ENCODE data around the gene CD63.

CD63 gene

GRCh38 chr12:55704824-55705718, 23.7 kb downstream of the CD63 start:
- no peak for DNase-seq

- no peak for DNase-seq
Measured at GRCh38 chr12:55703901-55704761, 24.7 kb downstream of the CD63 start.

DNA sequence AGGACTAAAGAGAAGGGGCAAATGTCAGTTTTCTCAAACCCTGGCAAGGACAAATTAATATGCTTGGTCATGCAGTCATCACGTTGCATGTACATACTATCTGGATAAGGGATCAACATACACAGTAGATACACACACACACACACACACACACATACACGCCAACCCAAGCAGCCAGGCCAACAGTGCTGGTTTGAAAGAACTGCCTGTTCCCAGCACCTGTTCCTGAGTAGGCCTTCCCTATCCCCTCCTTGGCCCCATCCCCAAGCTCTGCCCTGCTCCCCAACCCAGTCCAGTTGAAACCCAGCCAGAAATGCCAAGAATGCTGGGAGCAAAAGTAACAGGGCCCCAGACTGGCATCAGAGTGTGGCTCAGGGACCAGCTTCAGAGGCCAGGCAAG, 25.5 kb downstream of the CD63 start:
- DNase-seq = no peak

DNA sequence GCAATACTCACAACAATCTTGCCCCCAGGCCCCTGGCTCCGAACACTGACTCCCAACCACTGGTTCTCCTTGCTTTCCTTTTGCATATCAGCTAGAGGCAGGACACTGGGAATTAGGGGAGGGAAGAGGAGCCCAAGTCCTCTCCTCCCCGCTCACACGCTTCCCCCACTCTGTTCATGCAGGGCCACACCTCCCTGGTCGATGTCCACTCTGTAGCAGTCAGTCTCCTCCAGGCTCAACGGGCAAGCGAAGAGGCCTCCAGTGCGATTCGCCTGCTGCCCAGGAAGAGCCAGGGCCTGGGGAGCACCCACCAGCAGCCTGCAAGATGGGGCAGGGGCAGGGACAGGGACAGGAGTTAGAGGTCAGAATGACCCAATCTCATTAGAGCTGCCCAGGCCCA, 25.9 kb downstream of the CD63 start:
- DNase-seq = no peak

DNA sequence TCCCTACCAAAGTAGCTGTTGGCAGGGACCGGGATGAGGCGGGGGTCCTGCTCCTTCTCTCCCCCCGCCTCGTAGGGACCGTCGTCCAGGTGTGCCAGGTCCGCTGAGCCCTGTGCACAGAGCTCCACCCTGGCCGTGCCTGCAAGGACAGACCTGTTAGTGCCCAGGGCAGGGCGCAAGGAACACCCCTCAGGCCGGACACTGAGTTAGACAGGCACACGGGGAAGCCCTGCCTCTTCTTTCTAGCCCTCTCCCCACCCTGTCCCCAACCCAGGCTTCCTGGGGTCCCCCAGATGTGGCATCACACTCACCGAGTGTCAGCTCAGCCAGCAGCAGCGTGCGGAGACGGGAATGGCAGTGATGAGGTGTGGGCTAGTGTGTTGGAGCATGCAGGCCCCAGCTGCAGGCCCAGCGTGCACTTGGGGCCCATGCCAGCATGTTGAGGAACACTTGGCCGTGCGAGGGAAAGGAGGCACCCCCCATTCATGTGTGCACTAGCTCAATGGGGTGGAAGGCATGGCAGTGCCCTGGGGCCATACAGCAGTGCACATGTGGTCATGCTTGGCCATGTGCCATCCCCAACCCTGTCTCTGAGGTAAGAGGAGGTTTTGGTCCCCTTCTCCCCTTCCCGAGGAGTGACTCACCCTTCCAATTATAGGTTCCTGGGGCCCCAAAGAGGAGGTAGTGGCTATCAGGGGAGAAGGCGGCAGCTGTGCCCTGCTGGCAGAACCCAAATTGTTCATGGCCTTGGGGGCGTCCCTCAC, 28.4 kb downstream of the CD63 start:
- DNase-seq = no peak

GRCh38 chr12:55699471-55700055, 29.2 kb downstream of the CD63 start:
- no peak for DNase-seq

DNA sequence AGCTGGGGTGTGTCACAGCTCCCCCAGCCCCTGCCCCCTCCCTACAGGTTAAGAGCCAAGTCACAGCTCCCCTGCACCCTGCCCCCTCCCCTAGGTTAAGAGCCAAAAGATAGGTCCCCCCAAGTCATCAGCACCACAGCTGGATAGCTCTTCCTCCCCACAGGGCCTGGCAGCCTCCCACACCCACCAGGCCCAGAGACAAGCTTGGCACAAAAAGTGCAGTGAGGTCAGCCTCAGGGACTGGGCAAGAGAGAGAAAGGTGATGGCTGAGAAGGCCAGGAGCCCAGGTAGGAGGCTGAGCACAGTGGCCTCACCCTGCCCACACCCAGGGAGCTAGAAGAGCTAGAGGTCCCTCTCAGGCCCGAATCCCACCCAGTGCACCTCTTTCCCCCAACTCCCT, 29.8 kb downstream of the CD63 start:
- no peak for DNase-seq

DNA sequence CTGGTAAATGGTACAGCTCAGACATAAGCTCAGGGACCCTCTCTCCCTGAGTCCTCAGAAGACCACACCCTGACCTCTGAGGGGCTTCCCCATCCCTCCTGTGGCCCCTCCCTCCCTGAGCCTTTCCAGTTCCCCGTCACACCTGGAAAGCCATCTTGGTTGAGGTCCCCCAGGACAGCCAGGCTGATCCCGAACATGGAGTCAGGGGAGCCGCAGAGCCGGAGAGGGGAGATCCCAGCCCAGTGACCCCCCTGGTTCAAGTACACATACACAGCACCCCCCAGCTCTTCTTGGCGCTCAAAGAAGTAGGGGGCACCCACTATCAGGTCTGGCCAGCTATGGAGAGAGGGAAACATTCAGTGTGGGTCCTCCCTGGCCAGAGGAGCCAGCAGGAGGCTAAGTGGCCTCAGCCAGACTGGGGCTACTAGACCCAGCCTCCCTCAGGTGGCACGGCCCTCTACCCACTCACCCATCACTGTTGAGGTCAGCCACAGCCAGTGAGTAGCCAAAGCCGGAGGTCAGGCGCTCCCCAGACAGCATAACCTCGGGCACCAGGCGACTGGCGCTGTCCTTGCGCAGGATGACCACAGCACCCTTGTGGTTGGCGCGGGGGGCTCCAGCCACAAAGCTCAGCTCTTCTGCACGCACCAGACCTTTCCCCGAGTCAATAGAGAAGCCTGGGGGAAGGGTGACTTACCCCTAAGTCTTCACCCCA, 30.4 kb downstream of the CD63 start:
- DNase-seq = no peak

DNA sequence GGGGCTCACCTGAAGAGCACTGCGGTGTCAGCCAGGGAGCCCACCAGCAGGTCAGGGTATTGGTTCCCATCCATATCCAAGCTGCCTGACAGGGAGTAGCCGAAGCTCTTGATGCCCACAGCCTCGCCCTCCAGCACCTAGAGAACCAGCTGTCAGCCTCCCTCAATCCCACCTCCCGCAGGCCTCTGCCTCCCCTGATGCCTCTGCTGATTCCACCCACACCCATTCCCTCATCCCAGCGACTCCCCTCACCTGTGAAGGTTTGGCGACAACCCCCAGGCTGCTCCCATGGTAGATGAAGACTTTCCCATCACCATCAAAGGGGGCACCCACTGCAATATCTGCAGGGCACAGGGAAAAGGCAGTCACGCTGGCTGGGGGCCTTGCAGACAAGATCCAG, 31.1 kb downstream of the CD63 start:
- no peak for DNase-seq

DNA sequence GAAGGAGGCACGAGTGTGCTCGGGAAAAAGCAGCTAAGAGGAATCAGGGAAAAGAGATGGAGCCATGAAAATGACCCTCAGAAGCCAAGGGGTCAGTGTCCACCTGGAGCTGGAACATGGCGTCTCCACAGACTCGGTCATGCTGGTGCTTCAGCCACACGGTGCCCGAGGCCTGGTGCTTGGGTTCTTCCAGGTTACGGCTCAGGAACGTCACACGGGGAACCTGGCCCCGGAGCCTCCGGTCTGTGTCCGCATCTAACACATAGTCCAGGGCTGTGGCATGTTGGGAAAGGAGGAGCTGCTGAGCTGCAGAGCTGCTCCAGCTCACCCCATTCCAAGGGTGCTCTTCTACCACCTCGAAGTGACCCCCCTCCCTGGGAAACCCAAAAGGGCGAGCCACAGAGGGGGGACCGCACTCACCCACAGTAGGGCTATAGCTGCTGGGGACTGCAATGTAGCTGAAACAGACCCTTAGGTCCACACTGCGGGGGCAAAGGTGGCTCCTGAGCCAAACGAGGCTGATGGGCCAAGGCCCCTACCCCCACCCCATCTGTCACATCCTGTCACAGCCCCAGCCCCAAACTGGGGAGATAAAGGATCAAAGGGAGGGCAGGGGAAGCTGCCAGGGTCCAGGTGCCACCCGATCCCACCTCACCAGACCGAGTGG, 31.9 kb downstream of the CD63 start:
- DNase-seq = no peak

DNA sequence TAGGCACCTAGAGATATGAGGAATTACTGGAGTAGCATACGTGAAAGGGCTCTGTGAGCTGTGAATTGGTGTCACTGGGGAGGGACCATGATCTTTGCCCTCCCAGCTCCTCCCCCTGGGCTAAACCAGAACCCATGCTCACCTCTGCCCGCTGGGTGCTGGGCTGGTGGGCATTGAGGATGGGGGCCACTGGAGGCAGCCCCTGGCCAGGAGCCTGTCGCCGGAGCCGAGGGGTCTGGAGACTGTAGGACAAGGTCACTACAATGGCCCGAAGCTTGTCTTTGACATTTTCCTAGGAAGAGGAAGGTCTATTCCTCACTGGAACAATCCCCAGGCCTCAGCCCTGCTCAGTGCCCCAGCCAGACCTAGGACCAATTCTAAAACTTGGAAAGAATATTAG, 32.7 kb downstream of the CD63 start:
- DNase-seq = no peak

GRCh38 chr12:55695349-55695748, 33.5 kb downstream of the CD63 start:
- no peak for DNase-seq

DNA sequence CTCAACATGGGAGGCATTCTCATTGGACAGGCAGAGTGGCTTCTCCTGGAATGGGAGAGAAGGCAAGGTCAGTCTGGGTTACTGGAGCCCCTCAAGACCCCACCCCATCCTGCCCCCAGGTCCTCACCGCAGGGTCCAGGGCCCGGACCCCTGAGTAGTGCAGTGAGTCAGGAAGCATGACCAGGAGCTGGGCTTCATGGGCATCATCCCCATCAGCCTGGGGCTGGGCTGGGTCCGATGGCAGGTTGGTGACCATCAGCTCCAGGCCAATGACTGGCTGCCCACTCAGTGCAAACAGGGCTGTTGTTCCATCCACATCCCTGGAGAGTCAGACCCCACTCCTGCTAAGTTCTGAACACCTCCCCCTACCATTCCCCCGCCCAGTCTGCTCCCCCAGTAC, 34.2 kb downstream of the CD63 start:
- DNase-seq = no peak

DNA sequence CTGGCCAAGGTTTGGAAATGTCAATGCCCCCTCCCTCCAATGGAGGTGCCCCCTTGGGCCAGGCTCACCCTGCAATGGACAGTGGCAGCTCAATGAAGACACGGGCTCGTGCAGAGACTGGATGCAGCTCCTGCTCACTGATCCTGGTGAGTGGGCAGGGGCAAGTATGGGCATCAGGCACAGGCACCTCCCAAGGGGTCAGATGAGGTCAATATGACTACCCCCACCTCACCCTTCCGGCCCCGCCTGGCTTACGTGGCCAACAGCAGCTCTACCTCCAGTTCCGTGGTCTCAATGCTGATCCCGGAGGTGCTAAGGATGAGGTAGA, 34.7 kb downstream of the CD63 start:
- DNase-seq = no peak

GRCh38 chr12:55693323-55694187, 35.3 kb downstream of the CD63 start:
- no peak for DNase-seq

DNA sequence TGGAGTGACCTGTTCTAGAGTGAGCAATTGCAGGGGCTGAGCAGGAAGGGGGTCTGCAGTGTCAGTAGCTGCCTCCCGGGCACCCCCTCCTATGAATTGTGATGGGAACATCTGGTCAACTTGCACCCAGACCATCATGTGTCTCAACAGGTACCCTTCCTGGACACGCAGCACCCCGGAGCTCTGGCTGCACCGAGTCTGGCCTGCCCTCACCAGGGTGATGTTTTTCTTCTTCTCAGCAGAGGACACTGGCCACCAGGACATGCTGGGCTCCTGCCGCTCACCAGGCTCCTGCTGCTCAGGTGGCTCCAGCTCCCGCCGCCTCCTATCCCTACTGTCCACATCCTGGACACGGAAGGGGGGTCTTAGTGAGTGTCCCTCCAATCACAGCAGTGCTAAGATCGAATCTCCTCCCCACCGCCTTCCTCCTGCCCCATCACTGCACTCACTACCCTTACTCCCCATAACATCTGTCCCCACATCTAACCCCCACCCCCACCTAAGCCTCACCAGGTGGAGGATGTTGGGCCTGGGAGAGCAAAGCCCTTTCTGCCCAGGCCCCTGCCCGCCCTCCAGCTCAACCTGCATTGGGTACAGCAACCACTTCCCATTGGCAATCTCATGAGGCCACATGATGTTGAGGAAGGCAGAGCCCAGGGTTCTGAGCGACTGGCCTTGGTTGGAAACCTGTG, 36.0 kb downstream of the CD63 start:
- no peak for DNase-seq

- DNase-seq = no peak
Measured at GRCh38 chr12:55688716-55689655, 39.8 kb downstream of the CD63 start.

DNA sequence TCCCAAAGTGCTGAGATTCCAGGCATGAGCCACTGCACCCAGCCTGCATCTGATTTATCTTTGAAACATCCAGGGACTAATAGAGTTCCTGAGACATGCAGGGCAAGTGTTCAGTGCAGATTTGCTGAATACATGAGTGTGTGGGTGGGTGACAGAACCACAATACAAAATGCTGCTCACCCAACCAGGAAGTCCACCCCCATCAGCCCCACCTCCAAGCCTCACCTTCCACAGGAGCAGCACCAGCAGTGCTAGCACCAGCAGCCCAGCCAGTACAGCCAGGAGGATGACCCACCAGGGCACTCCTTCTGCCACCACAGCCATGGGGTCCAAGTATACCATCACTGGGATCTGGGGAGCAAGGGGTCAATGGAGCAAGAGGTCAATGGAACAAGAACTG, 41.1 kb downstream of the CD63 start:
- DNase-seq = no peak

Measured in stimulated activated naive CD4-positive, alpha-beta T cell (primary cell).